Common myeloid progenitor, CD34-positive (primary cell): Measurements from ENCODE around the gene SUPT5H.

ENCODE experiments used
- CTCF ChIA-PET: fragments of 350-600 bp; sonication (Branson Sonifier 250); formaldehyde crosslinking; loops from one replicate; lab custom pipeline; 2021; ENCODE audit warnings: antibody characterized with exemption; lab: Charles Lee
- POLR2A ChIA-PET: fragments of 350-600 bp; sonication (Branson Sonifier 250); formaldehyde crosslinking; loops from one replicate; lab custom pipeline; 2021; ENCODE audit warnings: antibody characterized with exemption; lab: Charles Lee
- DNase-seq, 3 donors: peaks; one replicate each; pipeline versions ENCODE4 v3.0.0 to v3.0.0-alpha.2; 2013
- H3K27ac ChIP-seq, 2 experiments: 1 replicate in 1 of 2; 2 replicates in 1 of 2; pipeline ENCODE4 v1.7.0; 2013; ENCODE audit warnings: inconsistent platforms in 2 of 2, low read length in 2 of 2, mild to moderate bottlenecking in 2 of 2, low read depth in 1 of 2, moderate library complexity in 1 of 2; ENCODE audit not compliant: severe bottlenecking in 2 of 2, insufficient read depth in 1 of 2, poor library complexity in 1 of 2
- H3K27me3 ChIP-seq, 5 experiments: replicated peaks in 2 of 5; 1 replicate in 3 of 5; 2 replicates in 2 of 5; pipeline versions ENCODE4 v1.6.1 to v1.7.0; 2013; ENCODE audit warnings: low read length in 4 of 5, mild to moderate bottlenecking in 2 of 5, moderate library complexity in 2 of 5, inconsistent platforms in 1 of 5; ENCODE audit not compliant: insufficient read depth in 5 of 5, control insufficient read depth in 4 of 5
- H3K36me3 ChIP-seq, 4 experiments: 1 replicate in 2 of 4; 2 replicates in 2 of 4; pipeline versions ENCODE4 v1.6.1 to v1.7.0; 2013; ENCODE audit warnings: low read length in 3 of 4, control low read depth in 1 of 4, mild to moderate bottlenecking in 1 of 4; ENCODE audit not compliant: control insufficient read depth in 4 of 4, insufficient read depth in 4 of 4
- H3K4me1 ChIP-seq, 4 experiments: 1 replicate in 3 of 4; 2 replicates in 1 of 4; pipeline versions ENCODE4 v1.6.1 to v1.7.1; 2013; ENCODE audit warnings: low read length in 3 of 4, mild to moderate bottlenecking in 3 of 4, control low read depth in 1 of 4, inconsistent platforms in 1 of 4, moderate library complexity in 1 of 4; ENCODE audit not compliant: control insufficient read depth in 4 of 4, insufficient read depth in 4 of 4; ENCODE audit errors: control extremely low read depth in 1 of 4
- H3K4me3 ChIP-seq, 7 experiments: 1 replicate in 4 of 7; 2 replicates in 3 of 7; pipeline versions ENCODE4 v1.5.1 to v1.7.0; 2013; ENCODE audit warnings: mild to moderate bottlenecking in 7 of 7, low read length in 6 of 7, moderate library complexity in 6 of 7, inconsistent platforms in 2 of 7, low read depth in 2 of 7, control low read depth in 1 of 7; ENCODE audit not compliant: insufficient read depth in 4 of 7, control insufficient read depth in 1 of 7; ENCODE audit errors: extremely low read depth in 1 of 7
- H3K9me3 ChIP-seq, 5 experiments: 1 replicate in 4 of 5; 2 replicates in 1 of 5; pipeline versions ENCODE4 v1.6.1 to v1.7.1; 2013; ENCODE audit warnings: low read length in 4 of 5, mild to moderate bottlenecking in 2 of 5, inconsistent platforms in 1 of 5, low read depth in 1 of 5, moderate library complexity in 1 of 5; ENCODE audit not compliant: control insufficient read depth in 4 of 5, insufficient read depth in 2 of 5; ENCODE audit errors: control extremely low read depth in 1 of 5
- WGBS: methylation state at CpG from one replicate; pipeline ENCODE4 v1.1.5; 2013; ENCODE audit not compliant: insufficient coverage; 5-methylcytosine and 5-hydroxymethylcytosine counted together

SUPT5H gene

GRCh38 chr19:39401070-39401548 is 44.3 kb upstream of the SUPT5H start:
- peak overlapping the region; percentile 10 to 32 for H3K27ac ChIP-seq
- H3K4me1 ChIP-seq: peaks cover 15 to 85% (median 68%) of the 10 kb centered on the region in 4 experiments
- 67% methylated on average over 4 of the region's 4 CpGs for WGBS
- peaks cover 4 to 6% (median 4%) of the 10 kb centered on the region in 4 experiments for H3K36me3 ChIP-seq
- ChIA-PET POLR2A (interaction anchor here (2.4 to 3.3 kb wide), 3 partner anchors 8 to 11 kb away, joined by 12 to 47 read pairs (median 16); partner anchors contain the start of genes MED29, PAF1 and PLEKHG2), CTCF (interaction anchor here (1.1 to 7.8 kb wide), 6 partner anchors 9 to 59 kb away, joined by 3 to 119 read pairs (median 6); partner anchors contain the start of genes MED29, PAF1, PLEKHG2 and SAMD4B)
- H3K27me3 ChIP-seq: no peaks in the 10 kb centered on the region
- peak overlapping the region in 3 of 7 experiments; percentile 11 to 75 (median 46) for H3K4me3 ChIP-seq
- H3K9me3 ChIP-seq: no peaks in the 10 kb centered on the region
- DNase-seq: no peak

GRCh38 chr19:39401549-39402345 is 43.6 kb upstream of the SUPT5H start:
- Histone ChIP-seq H3K9me3 (no peaks in the 10 kb centered on the region), H3K27me3 (no peaks in the 10 kb centered on the region), H3K4me3 (peak overlapping the region in 5 of 7 experiments; percentile 35 to 75 (median 62)), H3K4me1 (peaks cover 16 to 87% (median 71%) of the 10 kb centered on the region in 4 experiments), H3K27ac (peak overlapping the region; percentile 99), H3K36me3 (peaks cover 4 to 6% (median 4%) of the 10 kb centered on the region in 4 experiments)
- WGBS: 68% methylated on average over 17 of the region's 25 CpGs
- DNase-seq: peak in 2 of 3 donors; percentile 52 to 64
- ChIA-PET CTCF (interaction anchor here (1.1 to 7.8 kb wide), 4 partner anchors 10 to 60 kb away, joined by 3 to 119 read pairs (median 6); partner anchors contain the start of genes PLEKHG2 and SAMD4B), POLR2A (interaction anchor here (0.6 to 3.3 kb wide), 4 partner anchors 7 to 137 kb away, joined by 3 to 47 read pairs (median 14); partner anchors contain the start of genes MED29, PAF1 and PLEKHG2)

- peak; percentile 89 to 97 (median 97) for DNase-seq
- CTCF ChIA-PET: interaction anchor here (1.1 to 7.8 kb wide), 3 partner anchors 9 to 50 kb away, joined by 3 to 119 read pairs (median 8); partner anchors contain the start of gene PLEKHG2
- 11% methylated on average over 30 of the region's 59 CpGs for WGBS
- Histone ChIP-seq H3K27me3 (no peaks in the 10 kb centered on the region), H3K36me3 (peaks cover 4 to 11% (median 5%) of the 10 kb centered on the region in 4 experiments), H3K9me3 (no peaks in the 10 kb centered on the region), H3K27ac (peak overlapping the region; percentile 99), H3K4me3 (peak overlapping the region in 6 of 7 experiments; percentile 54 to 79 (median 65)), H3K4me1 (peaks cover 16 to 86% (median 68%) of the 10 kb centered on the region in 4 experiments)
- POLR2A ChIA-PET: interaction anchor here (0.6 to 3.3 kb wide), 6 partner anchors 9 to 137 kb away, joined by 3 to 47 read pairs (median 8); partner anchors contain the start of genes MED29, PAF1, PLEKHG2 and RPS16
Measured at GRCh38 chr19:39402346-39403300, 42.8 kb upstream of the SUPT5H start.

- H3K4me3 ChIP-seq: peak overlapping the region in 6 of 7 experiments; percentile 54 to 79 (median 65)
- DNase-seq: peak; percentile 99 to 100 (median 99)
- no peaks in the 10 kb centered on the region for H3K27me3 ChIP-seq
- H3K36me3 ChIP-seq: peaks cover 7 to 19% (median 13%) of the 10 kb centered on the region in 4 experiments
- under 1% methylated on average over 41 of the region's 43 CpGs for whole genome bisulfite sequencing
- H3K27ac ChIP-seq: peak overlapping the region; percentile 99
- POLR2A ChIA-PET: interaction anchor here (0.9 to 3.3 kb wide), 5 partner anchors 8 to 61 kb away, joined by 4 to 47 read pairs (median 11); partner anchors contain the start of genes MED29, PAF1, PLEKHG2 and RPS16
- CTCF ChIA-PET: interaction anchor here (7.8 kb wide), 1 partner anchor 8 kb away, joined by 119 read pairs; the partner anchor contains the start of gene PLEKHG2
- peaks cover 16 to 86% (median 68%) of the 10 kb centered on the region in 4 experiments for H3K4me1 ChIP-seq
- H3K9me3 ChIP-seq: no peaks in the 10 kb centered on the region
Measured at GRCh38 chr19:39403331-39404312, 41.8 kb upstream of the SUPT5H start.

GRCh38 chr19:39405261-39405957 is 40.0 kb upstream of the SUPT5H start:
- Histone ChIP-seq H3K4me1 (peaks cover 23 to 88% (median 78%) of the 10 kb centered on the region in 4 experiments), H3K36me3 (peaks cover 5 to 16% (median 10%) of the 10 kb centered on the region in 4 experiments), H3K27me3 (no peaks in the 10 kb centered on the region), H3K27ac (peak overlapping the region; percentile 66 to 95), H3K4me3 (peak overlapping the region in 4 of 7 experiments; percentile 53 to 98 (median 84)), H3K9me3 (no peaks in the 10 kb centered on the region)
- POLR2A ChIA-PET: interaction anchor here (1.3 kb wide), 1 partner anchor 14 kb away, joined by 3 read pairs; the partner anchor contains the start of genes MED29 and PAF1
- CTCF ChIA-PET: interaction anchor here (0.7 kb wide), 1 partner anchor 9 kb away, joined by 3 read pairs; no protein-coding TSS in a partner anchor
- 97% methylated on average over 9 of the region's 17 CpGs for whole genome bisulfite sequencing
- no peak for DNase-seq
